GM18870 (cell line): Measurements from ENCODE around the gene PPRC1.

Experiments
- ATAC-seq: cut with Tn5 transposase; IDR thresholded peaks from one replicate; pipeline ENCODE4 v1.9.1; 2021; ENCODE audit warnings: moderate library complexity; ENCODE audit not compliant: unreplicated experiment

The PPRC1 gene

DNA sequence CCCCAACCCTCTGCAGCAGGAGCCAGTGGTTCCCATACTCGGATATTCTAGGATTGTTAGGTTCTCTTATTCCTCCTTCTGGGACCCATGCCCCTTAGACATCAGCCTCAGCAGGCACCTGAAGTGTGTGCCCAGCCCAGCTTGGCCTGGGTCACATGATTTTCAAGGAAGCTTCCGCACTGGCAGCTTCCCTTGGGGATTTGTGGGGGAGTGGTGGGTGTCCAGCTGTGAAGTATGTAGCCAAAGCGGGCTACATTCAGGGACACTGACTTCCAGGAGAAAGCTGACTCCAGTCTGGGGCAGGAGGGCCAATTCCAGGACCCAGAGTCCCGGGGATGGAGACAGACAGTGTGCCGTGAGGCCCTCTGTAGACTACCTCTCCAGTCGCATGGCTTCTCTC, 14.0 kb upstream of the PPRC1 start:
- ATAC-seq, result no peak

DNA sequence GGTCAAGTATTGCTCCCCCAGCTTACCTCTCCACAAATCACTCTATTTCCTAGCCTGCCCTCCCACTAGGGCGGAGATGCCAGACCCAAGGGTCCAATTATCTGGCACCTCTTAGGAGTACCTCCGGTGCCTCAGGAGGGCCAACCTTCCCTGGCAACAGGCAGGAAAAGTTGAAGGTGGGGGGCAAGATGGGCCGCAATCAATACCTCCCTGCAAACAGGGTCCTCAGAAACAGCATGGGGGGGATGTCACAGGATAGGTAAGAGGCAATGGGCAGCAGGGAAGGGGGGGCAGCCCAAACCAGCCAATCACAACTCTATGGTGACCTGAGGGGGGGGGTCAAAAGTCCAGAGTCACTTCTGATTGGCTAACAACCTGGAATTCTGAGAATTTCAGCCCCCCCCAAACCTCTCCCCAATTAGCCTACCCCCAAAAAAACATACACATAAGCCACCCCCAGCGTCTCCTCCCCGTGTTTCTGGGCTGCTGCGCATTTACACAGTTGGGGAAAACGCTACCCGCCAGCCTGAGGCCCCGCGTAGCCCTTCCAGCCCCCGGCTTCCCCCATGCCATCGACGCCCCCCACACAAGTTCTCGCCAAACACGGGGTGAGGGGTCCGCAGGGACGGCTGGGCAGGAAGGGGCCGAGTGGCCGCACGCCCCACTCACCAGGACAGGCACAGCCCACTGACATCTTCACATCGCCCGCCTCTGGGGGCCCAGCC, 13.3 kb upstream of the PPRC1 start:
- ATAC-seq, result no peak

DNA sequence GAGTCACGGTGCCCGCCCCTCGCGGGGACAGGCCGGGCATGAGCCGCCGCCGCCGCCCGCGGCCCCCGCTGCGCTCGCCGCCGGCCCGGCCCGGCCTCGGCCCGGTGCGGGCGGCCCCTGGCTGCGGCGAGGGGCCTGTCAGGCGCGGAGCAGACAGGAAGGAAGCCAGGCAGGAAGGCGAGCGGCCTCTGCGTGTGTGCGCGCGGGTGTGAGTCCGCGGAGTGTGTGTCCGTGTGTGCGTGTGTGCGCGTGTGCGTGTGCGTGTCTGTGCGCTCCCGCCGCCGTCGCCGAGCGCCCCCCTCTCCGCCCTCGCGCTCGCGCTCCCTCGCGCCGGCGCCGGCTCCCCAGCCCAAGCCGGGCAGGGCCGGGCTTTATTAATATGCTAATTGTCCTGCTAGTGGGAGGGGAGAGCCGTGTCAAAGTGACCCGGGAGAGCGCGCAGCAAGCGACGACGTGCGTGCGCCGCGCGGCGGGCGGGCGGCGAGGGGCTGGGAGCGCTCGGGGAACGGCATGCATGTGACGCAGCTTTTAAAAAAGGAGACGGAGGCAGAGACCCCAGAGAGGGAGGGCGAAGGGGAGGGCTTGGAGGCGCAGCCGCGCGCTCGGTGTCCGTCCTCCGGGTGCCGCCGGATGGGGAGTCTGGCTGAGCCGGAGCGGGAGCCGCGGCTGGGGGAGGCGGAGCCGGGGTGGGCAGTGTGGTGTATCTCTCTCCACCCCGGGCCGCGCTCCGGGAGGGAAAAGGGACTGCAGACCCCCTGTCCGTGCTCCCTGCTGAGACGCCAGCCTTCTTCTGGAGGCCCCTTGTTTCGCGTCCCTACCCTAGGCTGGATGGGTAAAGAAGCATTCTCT, 12.5 kb upstream of the PPRC1 start, which contains the start of gene LDB1:
Gene LDB1 (minus strand): TSS at position 227 of the 849 bp plus-strand sequence. CDS start 258 bp downstream, outside the sequence.
- no peak for ATAC-seq

GRCh38 chr10:102120991-102121738, 11.7 kb upstream of the PPRC1 start:
- ATAC-seq, result no peak

- no peak for ATAC-seq
Measured at GRCh38 chr10:102121739-102122372, 11.0 kb upstream of the PPRC1 start.

- ATAC-seq, result no peak
Measured at GRCh38 chr10:102122450-102122849, 10.4 kb upstream of the PPRC1 start.

DNA sequence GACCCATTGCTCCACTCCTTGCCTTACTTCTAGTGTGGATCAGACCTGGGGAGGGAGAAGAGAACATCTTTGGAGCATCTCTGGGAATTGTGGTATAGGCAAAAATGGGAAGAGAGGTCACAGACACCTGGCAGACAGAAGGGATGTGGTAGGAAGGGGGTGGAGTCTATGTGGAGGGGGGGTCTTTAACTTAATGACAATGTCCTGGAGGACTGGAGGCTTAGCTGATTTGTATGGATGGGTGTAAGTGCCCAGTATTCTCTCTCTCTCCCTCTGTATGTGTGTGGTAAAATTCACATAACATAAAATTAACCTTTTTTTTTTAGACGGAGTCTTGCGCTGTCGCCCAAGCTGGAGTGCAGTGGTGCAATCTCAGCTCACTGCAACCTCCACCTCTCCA, 9.6 kb upstream of the PPRC1 start:
- no peak for ATAC-seq

- no peak for ATAC-seq
Measured at GRCh38 chr10:102131286-102132170, 1.3 kb upstream of the PPRC1 start.

DNA sequence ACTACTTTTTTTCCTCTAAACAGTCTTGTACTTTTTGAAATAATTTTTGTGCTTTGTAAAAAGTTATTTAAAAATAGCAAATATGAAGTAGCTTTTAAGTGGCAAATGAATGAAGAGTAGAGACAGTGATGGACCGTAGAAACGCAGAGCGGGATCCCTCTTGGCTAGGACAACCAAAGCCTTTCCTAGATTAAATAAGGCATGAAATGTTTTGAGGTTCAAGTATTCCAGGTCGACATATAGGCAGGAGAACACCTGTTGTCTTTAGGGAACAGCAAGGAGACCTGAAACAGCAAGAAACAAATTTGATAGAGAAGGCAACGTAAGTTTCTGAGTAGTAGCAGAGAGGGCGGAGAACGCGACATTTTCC, 662 bp upstream of the PPRC1 start:
- no peak for ATAC-seq

DNA sequence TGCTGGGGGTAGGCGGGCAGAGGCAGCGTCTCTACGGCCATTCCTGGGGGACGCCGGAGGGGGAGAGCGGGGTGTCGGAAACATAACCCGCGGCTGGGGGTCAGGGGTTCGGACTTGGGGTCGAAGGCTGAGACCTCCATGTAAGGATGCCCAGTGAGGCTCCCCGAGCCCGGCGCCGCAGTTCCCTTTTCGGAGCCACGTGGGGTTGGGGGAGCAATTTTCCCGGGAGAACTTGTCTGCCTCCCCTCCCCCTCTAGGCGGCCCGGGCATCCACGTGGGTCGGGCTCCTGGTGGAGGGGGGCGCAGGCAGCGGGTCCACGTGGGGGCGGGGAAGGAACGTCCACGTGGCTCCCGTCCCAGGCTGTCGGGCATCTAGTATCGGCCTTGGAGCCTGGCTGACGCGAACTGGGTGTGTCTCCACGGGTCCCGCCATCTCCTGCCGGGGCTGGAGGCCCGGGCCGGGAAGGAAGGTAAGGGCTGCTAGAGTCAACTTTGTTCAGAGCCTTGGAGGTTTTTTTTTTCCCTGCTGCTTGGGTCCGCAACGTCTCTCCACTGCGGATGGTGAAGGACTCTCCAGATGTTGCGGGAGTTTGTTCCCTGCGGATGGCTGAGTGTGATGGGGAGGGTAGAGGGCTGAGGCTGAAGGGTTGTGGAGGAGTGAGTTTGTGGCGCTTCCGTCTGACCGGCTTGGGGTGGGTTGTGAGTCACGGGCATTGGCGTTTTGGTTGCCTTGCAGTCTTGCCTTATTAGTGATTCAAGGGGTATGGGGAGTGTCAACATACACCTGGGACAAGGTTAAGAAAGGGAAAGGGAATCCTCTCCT, 744 bp downstream of the PPRC1 start:
- ATAC-seq, result no peak

DNA sequence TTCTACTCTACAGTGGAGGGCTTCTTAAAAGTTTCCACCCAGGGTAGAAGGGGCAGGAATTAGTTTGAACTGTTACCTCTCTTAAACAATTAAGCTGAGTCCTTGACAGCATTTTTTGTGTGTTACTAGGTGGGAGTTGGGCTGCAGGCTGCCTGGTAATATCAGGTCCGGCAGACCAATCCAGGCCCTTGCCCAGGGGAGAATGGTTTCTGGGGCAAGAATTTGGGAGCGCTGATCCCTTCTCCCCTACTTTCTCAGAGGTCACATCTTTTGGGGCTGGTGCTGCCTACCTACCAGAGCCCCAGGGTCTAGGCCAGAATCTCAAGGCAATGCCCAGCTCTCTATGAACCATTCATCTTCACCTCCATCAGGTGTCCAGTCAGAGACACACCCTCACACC, 1.6 kb downstream of the PPRC1 start:
- no peak for ATAC-seq

DNA sequence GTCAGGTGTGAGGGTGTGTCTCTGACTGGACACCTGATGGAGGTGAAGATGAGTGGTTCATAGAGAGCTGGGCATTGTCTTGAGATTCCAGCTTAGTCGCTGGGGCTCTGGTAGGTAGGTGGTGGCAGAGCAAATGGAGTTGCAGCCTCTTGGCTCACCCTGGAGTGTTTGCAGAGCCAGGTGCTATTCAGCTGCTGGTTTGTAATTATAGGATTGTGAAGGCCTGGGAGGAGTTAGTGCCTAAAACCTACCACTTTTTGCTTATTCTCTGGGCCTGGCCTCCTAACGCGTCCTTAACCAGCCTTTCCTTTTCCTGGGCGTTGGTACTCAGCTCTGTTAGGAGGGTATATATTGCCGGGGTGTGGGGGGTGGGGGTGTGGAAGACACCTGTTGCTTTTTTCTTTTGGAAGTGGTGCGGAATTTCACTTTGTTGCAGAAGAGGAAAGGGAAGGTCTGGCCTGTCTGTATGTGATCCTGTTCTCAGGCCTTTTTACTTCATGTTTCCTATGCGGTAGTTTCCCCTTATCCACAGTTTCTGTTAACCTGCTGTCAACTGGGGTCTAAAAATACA, 3.2 kb downstream of the PPRC1 start:
- ATAC-seq, result no peak

DNA sequence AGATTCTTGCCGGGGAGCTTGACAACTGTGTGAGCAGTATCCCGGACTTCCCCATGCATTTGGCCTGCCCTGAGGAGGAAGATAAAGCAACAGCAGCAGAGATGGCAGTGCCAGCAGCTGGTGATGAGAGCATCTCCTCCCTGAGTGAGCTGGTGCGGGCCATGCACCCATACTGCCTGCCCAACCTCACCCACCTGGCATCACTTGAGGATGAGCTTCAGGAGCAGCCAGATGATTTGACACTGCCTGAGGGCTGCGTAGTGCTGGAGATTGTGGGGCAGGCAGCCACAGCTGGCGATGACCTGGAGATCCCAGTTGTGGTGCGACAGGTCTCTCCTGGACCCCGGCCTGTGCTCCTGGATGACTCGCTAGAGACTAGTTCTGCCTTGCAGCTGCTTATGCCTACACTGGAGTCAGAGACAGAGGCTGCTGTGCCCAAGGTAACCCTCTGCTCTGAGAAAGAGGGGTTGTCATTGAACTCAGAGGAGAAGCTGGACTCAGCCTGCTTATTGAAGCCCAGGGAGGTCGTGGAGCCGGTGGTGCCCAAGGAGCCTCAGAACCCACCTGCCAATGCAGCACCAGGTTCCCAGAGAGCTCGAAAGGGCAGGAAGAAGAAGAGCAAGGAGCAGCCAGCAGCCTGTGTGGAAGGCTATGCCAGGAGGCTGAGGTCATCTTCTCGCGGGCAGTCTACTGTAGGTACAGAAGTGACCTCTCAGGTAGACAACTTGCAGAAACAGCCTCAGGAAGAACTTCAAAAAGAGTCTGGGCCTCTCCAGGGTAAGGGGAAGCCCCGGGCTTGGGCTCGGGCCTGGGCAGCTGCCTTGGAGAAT, 6.7 kb downstream of the PPRC1 start:
- no peak for ATAC-seq

GRCh38 chr10:102140218-102140617, 7.4 kb downstream of the PPRC1 start:
- ATAC-seq, result no peak

DNA sequence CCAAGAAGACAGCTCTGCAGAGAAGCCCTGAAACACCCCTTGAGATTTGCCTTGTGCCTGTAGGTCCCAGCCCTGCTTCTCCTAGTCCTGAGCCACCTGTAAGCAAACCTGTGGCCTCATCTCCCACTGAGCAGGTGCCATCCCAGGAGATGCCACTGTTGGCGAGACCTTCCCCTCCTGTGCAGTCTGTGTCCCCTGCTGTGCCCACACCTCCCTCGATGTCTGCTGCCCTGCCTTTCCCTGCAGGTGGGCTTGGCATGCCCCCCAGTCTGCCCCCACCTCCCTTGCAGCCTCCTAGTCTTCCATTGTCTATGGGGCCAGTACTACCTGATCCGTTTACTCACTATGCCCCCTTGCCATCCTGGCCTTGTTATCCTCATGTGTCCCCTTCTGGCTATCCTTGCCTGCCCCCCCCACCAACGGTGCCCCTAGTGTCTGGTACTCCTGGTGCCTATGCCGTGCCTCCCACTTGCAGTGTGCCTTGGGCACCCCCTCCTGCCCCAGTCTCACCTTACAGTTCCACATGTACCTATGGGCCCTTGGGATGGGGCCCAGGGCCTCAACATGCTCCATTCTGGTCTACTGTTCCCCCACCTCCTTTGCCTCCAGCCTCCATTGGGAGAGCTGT, 8.2 kb downstream of the PPRC1 start:
- no peak for ATAC-seq

DNA sequence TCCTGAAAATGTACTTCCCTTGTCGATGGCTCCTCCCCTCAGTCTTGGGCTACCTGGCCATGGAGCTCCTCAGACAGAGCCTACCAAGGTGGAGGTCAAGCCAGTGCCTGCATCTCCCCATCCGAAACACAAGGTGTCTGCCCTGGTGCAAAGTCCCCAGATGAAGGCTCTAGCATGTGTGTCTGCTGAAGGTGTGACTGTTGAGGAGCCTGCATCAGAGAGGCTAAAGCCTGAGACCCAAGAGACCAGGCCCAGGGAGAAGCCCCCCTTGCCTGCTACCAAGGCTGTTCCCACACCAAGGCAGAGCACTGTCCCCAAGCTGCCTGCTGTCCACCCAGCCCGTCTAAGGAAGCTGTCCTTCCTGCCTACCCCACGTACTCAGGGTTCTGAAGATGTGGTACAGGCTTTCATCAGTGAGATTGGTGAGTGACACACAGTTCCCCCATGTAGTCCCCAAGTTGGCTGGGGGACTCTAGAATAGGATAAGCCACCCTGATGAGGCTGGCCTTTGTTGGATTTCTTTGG, 8.8 kb downstream of the PPRC1 start:
- no peak for ATAC-seq

DNA sequence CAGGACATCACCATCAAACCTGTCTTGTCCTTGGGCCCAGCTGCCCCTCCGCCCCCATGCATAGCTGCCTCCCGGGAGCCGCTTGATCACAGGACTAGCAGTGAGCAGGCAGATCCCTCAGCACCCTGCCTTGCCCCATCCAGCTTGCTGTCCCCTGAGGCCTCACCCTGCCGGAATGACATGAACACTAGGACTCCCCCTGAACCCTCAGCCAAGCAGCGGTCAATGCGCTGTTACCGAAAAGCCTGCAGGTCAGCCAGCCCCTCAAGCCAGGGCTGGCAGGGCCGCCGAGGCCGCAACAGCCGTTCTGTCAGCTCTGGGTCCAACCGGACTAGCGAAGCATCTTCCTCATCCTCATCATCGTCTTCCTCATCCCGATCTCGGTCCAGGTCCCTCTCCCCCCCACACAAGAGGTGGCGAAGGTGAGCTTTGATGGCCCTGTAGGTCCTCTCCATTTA, 14.2 kb downstream of the PPRC1 start:
- no peak for ATAC-seq
